Measurements from ENCODE around the gene LIN9. TPM values are rescaled to one million over a fixed set of nuclear protein-coding genes. Genes with fewer than 3 reads are reported as not detected.
"Not testable (repeated sequence)": the region's sequence is repeated elsewhere in the genome, so short reads cannot be mapped to it uniquely, and the experiment has no call there.

Gene LIN9
- total and polyA plus RNA-seq, 2 donors (not counting 1 experiment from before 2014, with no cell fraction given): 2.3 to 2.8 TPM

- Histone ChIP-seq H3K4me1 (ENCODE audit: control insufficient read depth, extremely low read depth, insufficient read depth, low read length) (no peaks in the 10 kb centered on the region), H3K36me3 (ENCODE audit: control insufficient read depth, insufficient read depth, low read length) (no peaks in the 10 kb centered on the region), H2AFZ (ENCODE audit: low read length) (no peak overlapping the region), H3K79me2 (ENCODE audit: control insufficient read depth, insufficient read depth, low read length) (no peaks in the 10 kb centered on the region), H3K27ac (ENCODE audit: insufficient read depth, low read length) (no peak overlapping the region), H3K4me3 (replicated peaks in 1 of 4; ENCODE audit: control extremely low read depth in 1 of 4, insufficient read depth in 1 of 4, low read depth in 3 of 4, low read length in 4 of 4) (no peak overlapping the region), H3K27me3 (ENCODE audit: control insufficient read depth, insufficient read depth, low read length) (no peaks in the 10 kb centered on the region), H4K20me1 (ENCODE audit: control insufficient read depth, extremely low read depth, insufficient read depth, low read length) (no peaks in the 10 kb centered on the region), H3K9ac (ENCODE audit: insufficient read depth, low read length) (no peak overlapping the region), H3K4me2 (ENCODE audit: extremely low read depth, insufficient read depth, low read length) (no peak overlapping the region), H3K9me3 (ENCODE audit: control insufficient read depth, insufficient read depth, low read depth, low read length) (no peaks in the 10 kb centered on the region)
- TF ChIP-seq EZH2 (IDR thresholded peaks at IDR 0.05; ENCODE audit: low read length, missing control alignments) (no peak), CTCF (conservative IDR thresholded peaks at IDR 0.05 in 1 of 2, IDR thresholded peaks at IDR 0.05 in 1 of 2; ENCODE audit: low read depth in 1 of 2, low read length in 2 of 2) (no peak)
- no peak for DNase-seq (ENCODE audit: low read depth in 2 of 2)
These were observed 47.1 kb downstream of the LIN9 start for GRCh38 chr1:226261818-226262217.

GRCh38 chr1:226255380-226255779 is 53.6 kb downstream of the LIN9 start:
- H3K36me3 ChIP-seq (ENCODE audit: control insufficient read depth, insufficient read depth, low read length): no peaks in the 10 kb centered on the region
- no peaks in the 10 kb centered on the region for H3K27me3 ChIP-seq (ENCODE audit: control insufficient read depth, insufficient read depth, low read length)
- H3K79me2 ChIP-seq (ENCODE audit: control insufficient read depth, insufficient read depth, low read length): no peaks in the 10 kb centered on the region
- no peak overlapping the region for H3K4me3 ChIP-seq (replicated peaks in 1 of 4; ENCODE audit: control extremely low read depth in 1 of 4, insufficient read depth in 1 of 4, low read depth in 3 of 4, low read length in 4 of 4)
- TF ChIP-seq EZH2 (IDR thresholded peaks at IDR 0.05; ENCODE audit: low read length, missing control alignments): no peak
- no peak for TF ChIP-seq CTCF (conservative IDR thresholded peaks at IDR 0.05 in 1 of 2, IDR thresholded peaks at IDR 0.05 in 1 of 2; ENCODE audit: low read depth in 1 of 2, low read length in 2 of 2)
- H2AFZ ChIP-seq (ENCODE audit: low read length): no peak overlapping the region
- no peak overlapping the region for H3K4me2 ChIP-seq (ENCODE audit: extremely low read depth, insufficient read depth, low read length)
- DNase-seq (ENCODE audit: low read depth in 2 of 2): peak; percentile 1 to 15
- no peak overlapping the region for H3K27ac ChIP-seq (ENCODE audit: insufficient read depth, low read length)
- no peaks in the 10 kb centered on the region for H3K4me1 ChIP-seq (ENCODE audit: control insufficient read depth, extremely low read depth, insufficient read depth, low read length)
- H3K9me3 ChIP-seq (ENCODE audit: control insufficient read depth, insufficient read depth, low read depth, low read length): no peaks in the 10 kb centered on the region
- H4K20me1 ChIP-seq (ENCODE audit: control insufficient read depth, extremely low read depth, insufficient read depth, low read length): no peaks in the 10 kb centered on the region
- no peak overlapping the region for H3K9ac ChIP-seq (ENCODE audit: insufficient read depth, low read length)

GRCh38 chr1:226253933-226254332 is 55.0 kb downstream of the LIN9 start:
- Histone ChIP-seq H3K4me2 (ENCODE audit: extremely low read depth, insufficient read depth, low read length) (no peak overlapping the region), H2AFZ (ENCODE audit: low read length) (no peak overlapping the region), H3K9ac (ENCODE audit: insufficient read depth, low read length) (no peak overlapping the region), H3K27ac (ENCODE audit: insufficient read depth, low read length) (no peak overlapping the region), H4K20me1 (ENCODE audit: control insufficient read depth, extremely low read depth, insufficient read depth, low read length) (no peaks in the 10 kb centered on the region), H3K9me3 (ENCODE audit: control insufficient read depth, insufficient read depth, low read depth, low read length) (no peaks in the 10 kb centered on the region), H3K27me3 (ENCODE audit: control insufficient read depth, insufficient read depth, low read length) (no peaks in the 10 kb centered on the region), H3K4me1 (ENCODE audit: control insufficient read depth, extremely low read depth, insufficient read depth, low read length) (no peaks in the 10 kb centered on the region), H3K79me2 (ENCODE audit: control insufficient read depth, insufficient read depth, low read length) (no peaks in the 10 kb centered on the region), H3K4me3 (replicated peaks in 1 of 4; ENCODE audit: control extremely low read depth in 1 of 4, insufficient read depth in 1 of 4, low read depth in 3 of 4, low read length in 4 of 4) (no peak overlapping the region), H3K36me3 (ENCODE audit: control insufficient read depth, insufficient read depth, low read length) (no peaks in the 10 kb centered on the region)
- no peak for TF ChIP-seq CTCF (conservative IDR thresholded peaks at IDR 0.05 in 1 of 2, IDR thresholded peaks at IDR 0.05 in 1 of 2; ENCODE audit: low read depth in 1 of 2, low read length in 2 of 2)
- DNase-seq (ENCODE audit: low read depth in 2 of 2): no peak

- not testable (repeated sequence) for DNase-seq (ENCODE audit: low read depth in 2 of 2); H4K20me1 ChIP-seq (ENCODE audit: control insufficient read depth, extremely low read depth, insufficient read depth, low read length)
These were observed 56.1 kb downstream of the LIN9 start for GRCh38 chr1:226252841-226253240.

More at GRCh38 chr1:226252841-226253240, 56.1 kb downstream of the LIN9 start:
- not testable (repeated sequence) for H3K79me2 ChIP-seq (ENCODE audit: control insufficient read depth, insufficient read depth, low read length); H2AFZ ChIP-seq (ENCODE audit: low read length); H3K4me2 ChIP-seq (ENCODE audit: extremely low read depth, insufficient read depth, low read length); H3K9ac ChIP-seq (ENCODE audit: insufficient read depth, low read length); H3K27ac ChIP-seq (ENCODE audit: insufficient read depth, low read length); H3K4me3 ChIP-seq (replicated peaks in 1 of 4; ENCODE audit: control extremely low read depth in 1 of 4, insufficient read depth in 1 of 4, low read depth in 3 of 4, low read length in 4 of 4); H3K27me3 ChIP-seq (ENCODE audit: control insufficient read depth, insufficient read depth, low read length); H3K36me3 ChIP-seq (ENCODE audit: control insufficient read depth, insufficient read depth, low read length); H3K9me3 ChIP-seq (ENCODE audit: control insufficient read depth, insufficient read depth, low read depth, low read length); H3K4me1 ChIP-seq (ENCODE audit: control insufficient read depth, extremely low read depth, insufficient read depth, low read length)
